K562 (cell line): ENCODE data around the gene PHTF2. TPM values are rescaled to one million over a fixed set of nuclear protein-coding genes. Genes with fewer than 3 reads are reported as not detected.

ENCODE experiments used
- ATAC-seq: fragments of 200-7000 bp; cut with Tn5 transposase; 3 replicates; pipeline ENCODE4 v1.9.1; 2020; ENCODE audit warnings: moderate library complexity
- BruUV-seq: library from RNA; stranded (reverse); fragments of 400-500 nt; replicated peaks from 2 replicates; lab custom pipeline; 2021; lab: Mats Ljungman, UMichigan
- CTCF ChIA-PET: fragments of 300-600 bp; formaldehyde crosslinking; extraction: SDS; loops from one replicate; lab custom pipeline; 2021; ENCODE audit warnings: low intra/inter-chr PET ratio; lab: Yijun Ruan, JAX
- POLR2A ChIA-PET: fragments of 300-600, 350-650 bp; sonication (Branson Sonifier 250); formaldehyde crosslinking; extraction: SDS; loops from one replicate; lab custom pipeline; 2021; ENCODE audit warnings: antibody characterized with exemption, inconsistent platforms; lab: Yijun Ruan, JAX
- DNase-seq, 4 experiments: peaks; one replicate each; pipeline versions ENCODE4 v3.0.0 to v3.0.0-alpha.2; 2011 to 2018; ENCODE audit warnings: low spot score in 3 of 4, mixed read lengths in 3 of 4; ENCODE audit errors: extremely low read depth in 1 of 4
- FAIRE-seq: peaks from 2 replicates; lab custom pipeline; 2011; peaks lifted over from hg19 to GRCh38; lab: Jason Lieb, UNC
- H2AFZ ChIP-seq: 2 replicates; pipeline ENCODE4 v1.6.0; 2011; ENCODE audit warnings: low read depth, low read length, control low read depth, inconsistent platforms
- H3K27ac ChIP-seq: fragments of 200-600 bp; 3 replicates; pipeline ENCODE4 v1.8.0; 2011; ENCODE audit warnings: low read depth, mild to moderate bottlenecking, control low read depth, inconsistent platforms, low read length, moderate library complexity, mixed read lengths; ENCODE audit errors: extremely low read depth
- H3K27me3 ChIP-seq, 2 experiments: fragments of 300-600 bp in 1 of 2; 2 replicates in 1 of 2; 3 replicates in 1 of 2; pipeline versions ENCODE4 v1.6.0 to v1.8.0; 2011; ENCODE audit warnings: inconsistent platforms in 2 of 2, low read length in 2 of 2, mild to moderate bottlenecking in 1 of 2, mixed read lengths in 1 of 2, moderate library complexity in 1 of 2; ENCODE audit not compliant: control insufficient read depth in 2 of 2, insufficient read depth in 2 of 2
- H3K36me3 ChIP-seq: fragments of 300-600 bp; 3 replicates; pipeline ENCODE4 v1.8.0; 2011; ENCODE audit warnings: mild to moderate bottlenecking, low read length, inconsistent platforms; ENCODE audit not compliant: control insufficient read depth, insufficient read depth
- H3K4me1 ChIP-seq, 2 experiments: fragments of 200-600 bp in 1 of 2; replicated peaks in 1 of 2; 2 replicates in 1 of 2; 3 replicates in 1 of 2; pipeline versions ENCODE4 v1.5.1 to v1.8.0; 2011; ENCODE audit warnings: inconsistent platforms in 2 of 2, low read length in 2 of 2, mild to moderate bottlenecking in 1 of 2, mixed read lengths in 1 of 2, moderate library complexity in 1 of 2; ENCODE audit not compliant: control insufficient read depth in 2 of 2, insufficient read depth in 2 of 2
- H3K4me2 ChIP-seq: 2 replicates; pipeline ENCODE4 v1.6.1; 2011; ENCODE audit warnings: low read length, control low read depth, inconsistent platforms, mixed read lengths; ENCODE audit not compliant: insufficient read depth
- H3K4me3 ChIP-seq: fragments of 200-600 bp; sonication (generic), shearing (Covaris generic); 2 replicates; pipeline ENCODE4 v1.5.1; 2016; ENCODE audit warnings: control low read depth, inconsistent platforms
- H3K79me2 ChIP-seq: fragments of 200-600 bp; 3 replicates; pipeline ENCODE4 v1.8.0; 2011; ENCODE audit warnings: low read length, inconsistent platforms; ENCODE audit not compliant: control insufficient read depth, insufficient read depth
- H3K9ac ChIP-seq, 2 experiments: 2 replicates each; pipeline versions ENCODE4 v1.6.0 to v1.6.1; 2011; ENCODE audit warnings: low read depth in 2 of 2, low read length in 2 of 2, control low read depth in 1 of 2, inconsistent platforms in 1 of 2, mild to moderate bottlenecking in 1 of 2, mixed read lengths in 1 of 2; ENCODE audit not compliant: insufficient read depth in 1 of 2
- H3K9me1 ChIP-seq: one replicate; pipeline ENCODE4 v1.6.0; 2011; ENCODE audit warnings: inconsistent platforms, mild to moderate bottlenecking, low read length, moderate library complexity; ENCODE audit not compliant: control insufficient read depth, insufficient read depth
- H3K9me3 ChIP-seq: replicated peaks from 2 replicates; pipeline ENCODE4 v1.5.1; 2011; ENCODE audit warnings: low read depth, low read length, inconsistent platforms; ENCODE audit not compliant: control insufficient read depth, insufficient read depth
- H4K20me1 ChIP-seq: replicated peaks from 2 replicates; pipeline ENCODE4 v1.6.1; 2011; ENCODE audit warnings: low read length, inconsistent platforms, mixed read lengths; ENCODE audit not compliant: control insufficient read depth, insufficient read depth
- KAT8 ChIP-seq: fragments of 450-650 bp; IDR thresholded peaks from 2 replicates; pipeline ENCODE4 v1.6.1; 2016; ENCODE audit warnings: low read depth, mild to moderate bottlenecking
- PHTF2 ChIP-seq: fragments of 250-450 bp; sonication (Bioruptor Pico); IDR thresholded peaks from 2 replicates; pipeline ENCODE4 v1.5.0; 2021; ENCODE audit warnings: mild to moderate bottlenecking
- ZNF184 ChIP-seq: sonication (generic); formaldehyde crosslinking; IDR thresholded peaks from 2 replicates; pipeline ENCODE4 v1.5.0; 2020; ENCODE audit warnings: missing genetic modification reagents
- ZNF324 ChIP-seq: fragments of 250-450 bp; sonication (Bioruptor Pico); IDR thresholded peaks from 2 replicates; pipeline ENCODE4 v1.4.0; 2020; ENCODE audit warnings: mild to moderate bottlenecking
- ZNF384 ChIP-seq: IDR thresholded peaks from 2 replicates; pipeline ENCODE4 v1.6.1; 2012; ENCODE audit warnings: low read depth, low read length, improper control_type of control experiment
- WGBS: fragments of 100-300 bp; shearing (Covaris generic); methylation state at CpG from one replicate; pipeline ENCODE4 v1.1.6; 2016; ENCODE audit warnings: low coverage, mixed read lengths; ENCODE audit not compliant: insufficient coverage; ENCODE audit errors: missing lambda C conversion rate; 5-methylcytosine and 5-hydroxymethylcytosine counted together
- in situ Hi-C: fragments of 300-500 bp; cut with MboI; formaldehyde crosslinking; loops from 4 replicates; pipeline ENCODE4 v1.15.0; 2018; ENCODE audit warnings: inconsistent platforms, mixed read lengths
- intact Hi-C: fragments of 100-400 bp; cut with micrococcal nuclease; formaldehyde crosslinking; loops from 2 replicates; pipeline ENCODE4 v1.14.2; 2022
- polyA plus RNA-seq, 8 experiments: library from polyadenylated mRNA; depleted of rRNA in 4 of 8; stranded (reverse) in 5 of 8; unstranded in 3 of 8; fragments of >200 nt; fragmentation: Nextera tagmentation in 2 of 8; fragmentation: Illumina TruSeq in 1 of 8; extraction: Ambion mirVana in 2 of 8; extraction: Trizol in 1 of 8; gene quantifications; 2 replicates each; pipeline versions ENCODE4 v1.2.1 to v1.2.3, GENCODE V29; 2011 to 2014; ENCODE audit warnings: inconsistent platforms in 1 of 8, missing spikeins in 1 of 8
- total RNA-seq, 7 experiments: library from RNA; depleted of rRNA in 6 of 7; stranded (reverse); fragments of >200 nt in 6 of 7; fragmentation: Illumina TruSeq in 2 of 7; extraction: Trizol in 2 of 7; gene quantifications; 2 replicates each; pipeline versions ENCODE4 v1.2.1 to v1.2.3, GENCODE V29; 2011 to 2021; ENCODE audit warnings: low replicate concordance in 1 of 7
- TF ChIP-seq, protein P1 (sequence below), 2 experiments: IDR thresholded peaks in 1 of 2; conservative IDR thresholded peaks in 1 of 2; 2 replicates each; pipeline ENCODE4 v1.6.1; 2016; ENCODE audit warnings: low read depth in 2 of 2, mild to moderate bottlenecking in 1 of 2, missing compliant biosample characterization in 1 of 2, missing genetic modification characterization in 1 of 2, moderate library complexity in 1 of 2
- TF ChIP-seq, protein P2 (sequence below), 2 experiments: fragments of 450-650 bp in 1 of 2; sonication (generic) in 1 of 2; formaldehyde crosslinking in 1 of 2; IDR thresholded peaks; 2 replicates each; pipeline versions ENCODE4 v1.7.1 to v1.9.0; 2016 to 2022; ENCODE audit warnings: inconsistent platforms in 1 of 2, mild to moderate bottlenecking in 1 of 2, missing genetic modification reagents in 1 of 2

Gene PHTF2
- total and polyA plus RNA-seq, 9 of the 15 experiments (the other 6 are each of a cell fraction or from before 2014, with no cell fraction given) = 17.9 to 43.6 (median 25.4) TPM

DNA sequence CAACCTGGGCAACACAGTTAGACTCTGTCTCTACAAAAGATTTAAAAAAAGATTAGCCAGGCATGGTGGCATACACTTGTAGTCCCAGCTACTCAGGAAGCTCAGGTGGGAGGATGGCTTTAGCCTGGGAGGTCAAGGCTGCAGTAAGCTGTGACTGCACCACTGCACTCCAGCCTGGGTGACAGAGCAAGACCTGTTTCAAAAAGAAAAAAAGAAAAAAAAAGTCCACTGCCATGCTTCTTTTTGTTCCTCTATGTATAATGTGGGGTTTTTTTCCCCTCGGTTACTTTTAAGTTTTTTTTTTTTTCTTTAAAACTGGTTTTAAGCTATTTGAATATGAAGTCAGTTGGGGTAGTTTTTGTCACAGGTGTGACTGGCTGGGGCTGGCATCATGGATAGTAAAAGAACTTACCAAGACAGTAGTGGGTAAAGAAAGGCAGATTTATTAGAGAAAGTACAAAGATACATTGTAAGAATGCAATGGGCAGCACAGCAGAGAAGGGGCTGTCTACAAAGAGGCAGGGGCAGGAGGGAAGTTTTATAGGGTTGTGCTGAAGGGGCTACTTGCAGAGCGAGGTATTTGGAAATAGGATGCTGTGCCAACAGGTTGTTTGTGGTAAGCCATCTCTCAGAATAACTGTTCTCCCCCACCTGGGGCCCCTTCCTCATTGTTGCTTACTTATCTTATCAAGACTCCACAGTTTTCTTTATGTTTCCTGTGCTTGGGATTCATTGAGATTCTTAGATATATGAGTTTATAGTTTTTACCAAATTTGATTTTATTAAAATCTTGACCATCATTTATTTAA, 177.3 kb downstream of the PHTF2 start (continued):
- TF ChIP-seq, protein P1, sequence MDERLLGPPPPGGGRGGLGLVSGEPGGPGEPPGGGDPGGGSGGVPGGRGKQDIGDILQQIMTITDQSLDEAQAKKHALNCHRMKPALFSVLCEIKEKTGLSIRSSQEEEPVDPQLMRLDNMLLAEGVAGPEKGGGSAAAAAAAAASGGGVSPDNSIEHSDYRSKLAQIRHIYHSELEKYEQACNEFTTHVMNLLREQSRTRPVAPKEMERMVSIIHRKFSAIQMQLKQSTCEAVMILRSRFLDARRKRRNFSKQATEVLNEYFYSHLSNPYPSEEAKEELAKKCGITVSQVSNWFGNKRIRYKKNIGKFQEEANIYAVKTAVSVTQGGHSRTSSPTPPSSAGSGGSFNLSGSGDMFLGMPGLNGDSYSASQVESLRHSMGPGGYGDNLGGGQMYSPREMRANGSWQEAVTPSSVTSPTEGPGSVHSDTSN (CRISPR knock-in tag; IDR thresholded peaks at IDR 0.05; ENCODE audit: low read depth) = no peak
- TF ChIP-seq, protein P1 (tag; conservative IDR thresholded peaks at IDR 0.05; ENCODE audit: low read depth) = no peak
- TF ChIP-seq, all 486 proteins: peak for 0

DNA sequence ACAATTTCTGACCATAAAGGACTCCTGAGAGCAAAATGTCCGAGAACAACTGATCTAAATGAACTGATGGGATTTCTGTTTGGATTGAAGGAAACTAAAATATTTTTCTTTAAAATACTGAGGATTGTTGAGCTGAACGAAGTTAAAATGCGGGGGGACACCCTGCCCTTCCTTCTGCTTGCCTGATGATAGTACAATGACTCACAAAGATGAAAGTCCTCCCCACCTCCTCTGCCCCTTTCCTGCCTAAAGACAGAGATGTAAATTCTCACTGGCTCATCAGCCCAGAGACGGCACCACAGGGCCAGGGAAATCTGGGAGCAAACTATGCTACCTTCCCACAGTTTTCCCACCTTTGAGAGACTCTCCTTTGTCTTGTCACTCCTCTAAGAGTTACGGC, 180.6 kb downstream of the PHTF2 start:
- no TSS peak for BruUV-seq
- no peaks in the 10 kb centered on the region for H3K9me1 ChIP-seq
- peaks cover 0 to 11% of the 10 kb centered on the region in 2 experiments; a peak in 3 of 5 replicates for H3K4me1 ChIP-seq
- POLR2A ChIA-PET = no interaction called here
- 0 out of 3 replicates have a peak overlapping the region, but pooled peaks have one; percentile 21 for H3K27ac ChIP-seq
- no peaks in the 10 kb centered on the region for H3K79me2 ChIP-seq
- peak; percentile 37 for FAIRE-seq
- no peak overlapping the region for H3K4me3 ChIP-seq
- peak overlapping the region; percentile 46 for H3K4me2 ChIP-seq
- DNase-seq = peak; percentile 32 to 48 (median 39)
- no peaks in the 10 kb centered on the region for H3K9me3 ChIP-seq
- H4K20me1 ChIP-seq = no peaks in the 10 kb centered on the region
- intact Hi-C loops (no loop called here), in situ Hi-C loops (no loop called here)
- peak overlapping the region in 1 of 2 experiments; percentile 4; a peak in 1 of 4 replicates for H3K9ac ChIP-seq
- 20% methylated on average over 5 of the region's 5 CpGs for WGBS
- H3K36me3 ChIP-seq = no peaks in the 10 kb centered on the region
- peak; percentile 68 for ATAC-seq
- H2AFZ ChIP-seq = peak overlapping the region; percentile 81
- no peaks in the 10 kb centered on the region for H3K27me3 ChIP-seq
- CTCF ChIA-PET = no interaction called here
- TF ChIP-seq KAT8 (no peak), ZNF384 (no peak), PHTF2 (CRISPR knock-in tag) (no peak), ZNF324 (CRISPR knock-in tag) (no peak), ZNF184 (CRISPR knock-in tag) (no peak)
- TF ChIP-seq, protein P2, sequence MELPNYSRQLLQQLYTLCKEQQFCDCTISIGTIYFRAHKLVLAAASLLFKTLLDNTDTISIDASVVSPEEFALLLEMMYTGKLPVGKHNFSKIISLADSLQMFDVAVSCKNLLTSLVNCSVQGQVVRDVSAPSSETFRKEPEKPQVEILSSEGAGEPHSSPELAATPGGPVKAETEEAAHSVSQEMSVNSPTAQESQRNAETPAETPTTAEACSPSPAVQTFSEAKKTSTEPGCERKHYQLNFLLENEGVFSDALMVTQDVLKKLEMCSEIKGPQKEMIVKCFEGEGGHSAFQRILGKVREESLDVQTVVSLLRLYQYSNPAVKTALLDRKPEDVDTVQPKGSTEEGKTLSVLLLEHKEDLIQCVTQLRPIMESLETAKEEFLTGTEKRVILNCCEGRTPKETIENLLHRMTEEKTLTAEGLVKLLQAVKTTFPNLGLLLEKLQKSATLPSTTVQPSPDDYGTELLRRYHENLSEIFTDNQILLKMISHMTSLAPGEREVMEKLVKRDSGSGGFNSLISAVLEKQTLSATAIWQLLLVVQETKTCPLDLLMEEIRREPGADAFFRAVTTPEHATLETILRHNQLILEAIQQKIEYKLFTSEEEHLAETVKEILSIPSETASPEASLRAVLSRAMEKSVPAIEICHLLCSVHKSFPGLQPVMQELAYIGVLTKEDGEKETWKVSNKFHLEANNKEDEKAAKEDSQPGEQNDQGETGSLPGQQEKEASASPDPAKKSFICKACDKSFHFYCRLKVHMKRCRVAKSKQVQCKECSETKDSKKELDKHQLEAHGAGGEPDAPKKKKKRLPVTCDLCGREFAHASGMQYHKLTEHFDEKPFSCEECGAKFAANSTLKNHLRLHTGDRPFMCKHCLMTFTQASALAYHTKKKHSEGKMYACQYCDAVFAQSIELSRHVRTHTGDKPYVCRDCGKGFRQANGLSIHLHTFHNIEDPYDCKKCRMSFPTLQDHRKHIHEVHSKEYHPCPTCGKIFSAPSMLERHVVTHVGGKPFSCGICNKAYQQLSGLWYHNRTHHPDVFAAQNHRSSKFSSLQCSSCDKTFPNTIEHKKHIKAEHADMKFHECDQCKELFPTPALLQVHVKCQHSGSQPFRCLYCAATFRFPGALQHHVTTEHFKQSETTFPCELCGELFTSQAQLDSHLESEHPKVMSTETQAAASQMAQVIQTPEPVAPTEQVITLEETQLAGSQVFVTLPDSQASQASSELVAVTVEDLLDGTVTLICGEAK (IDR thresholded peaks at IDR 0.05) = no peak
- TF ChIP-seq, protein P2 (CRISPR knock-in tag; IDR thresholded peaks at IDR 0.05) = no peak
